ENCODE data around the gene CCL17.

DNA sequence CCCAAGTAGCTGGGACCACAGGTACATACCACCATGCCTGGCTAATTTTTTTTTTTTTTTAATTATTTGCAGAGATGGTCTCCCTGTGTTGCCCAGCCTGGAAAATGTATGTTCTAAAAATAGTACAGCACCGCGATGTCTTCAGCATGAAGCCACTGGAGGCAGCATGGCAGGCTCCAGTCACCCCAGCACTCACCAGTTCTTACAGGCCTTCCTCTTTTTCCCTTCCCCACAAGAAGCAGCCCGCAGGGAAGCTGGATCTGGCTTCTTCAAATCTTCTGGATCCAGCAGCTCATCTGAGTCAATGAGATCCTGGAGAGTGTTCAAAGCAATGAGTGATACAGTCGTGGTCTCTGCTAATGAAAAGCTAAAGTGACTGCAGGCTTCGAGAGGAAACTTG is 26.4 kb downstream of the CCL17 start:
- TF ChIP-seq POLR2A (IDR thresholded peaks at IDR 0.05; ENCODE audit: low read depth, low read length), result no peak
- no peak for TF ChIP-seq POLR2AphosphoS5 (IDR thresholded peaks at IDR 0.05; ENCODE audit: low read depth, low read length)

All from GM12892 (cell line).